ENCODE results near the gene PEX11G.
A peak's percentile ranks its signal among the peaks of the same experiment; 100 is the strongest.

The PEX11G gene

GRCh38 chr19:7521551-7522071 lies 32.8 kb upstream of the PEX11G start:
- DNase-seq = no peak

GRCh38 chr19:7520131-7521051 lies 31.6 kb upstream of the PEX11G start:
- no peak for DNase-seq

- DNase-seq = no peak
Observed at GRCh38 chr19:7519361-7520130, 30.7 kb upstream of the PEX11G start.

- DNase-seq = peak; percentile 32
Observed at GRCh38 chr19:7516878-7517277, 28.0 kb upstream of the PEX11G start.

GRCh38 chr19:7516333-7516732 lies 27.5 kb upstream of the PEX11G start:
- peak; percentile 35 for DNase-seq

GRCh38 chr19:7515645-7516151 lies 26.9 kb upstream of the PEX11G start, which contains the start of gene ZNF358:
TSS of gene ZNF358 (plus strand) at chr19:7516103. CDS start at chr19:7519243, 3,140 bp downstream.
- DNase-seq = peak; percentile 81

- no peak for DNase-seq
Observed at GRCh38 chr19:7515110-7515644, 26.3 kb upstream of the PEX11G start.

- no peak for DNase-seq
Observed at GRCh38 chr19:7513809-7514642, 25.2 kb upstream of the PEX11G start.

GRCh38 chr19:7512400-7512851 lies 23.6 kb upstream of the PEX11G start:
- DNase-seq = peak; percentile 35

GRCh38 chr19:7509625-7510024 lies 20.8 kb upstream of the PEX11G start:
- DNase-seq = no peak

GRCh38 chr19:7507884-7508283 lies 19.0 kb upstream of the PEX11G start:
- DNase-seq = no peak

- DNase-seq = peak; percentile 65
Observed at GRCh38 chr19:7506385-7507328, 17.8 kb upstream of the PEX11G start.

- DNase-seq = no peak
Observed at GRCh38 chr19:7505682-7506384, 17.0 kb upstream of the PEX11G start.

GRCh38 chr19:7505288-7505681 lies 16.4 kb upstream of the PEX11G start:
- no peak for DNase-seq

GRCh38 chr19:7504684-7505083 lies 15.8 kb upstream of the PEX11G start:
- no peak for DNase-seq

GRCh38 chr19:7502552-7502951 lies 13.7 kb upstream of the PEX11G start:
- DNase-seq = no peak

GRCh38 chr19:7500811-7501450 lies 12.1 kb upstream of the PEX11G start:
- peak; percentile 95 for DNase-seq

GRCh38 chr19:7497292-7497691 lies 8.5 kb upstream of the PEX11G start:
- DNase-seq = no peak

- DNase-seq = peak; percentile 77
Observed at GRCh38 chr19:7494416-7495098, 5.7 kb upstream of the PEX11G start.

Data from retina (tissue), 1 donor.